ACHN (cell line): ENCODE measurements around the gene KRT32.

Experiments used
- DNase-seq: peaks from one replicate; pipeline ENCODE4 v3.0.0-alpha.2; 2015
- in situ Hi-C: cut with HindIII; loops from 2 replicates; pipeline ENCODE4 v1.10.0; 2017; ENCODE audit warnings: low sequenced_read_pairs, low pct_ligation_motif_present, low pct_unique_long_range_greater_than_20kb

KRT32 gene

GRCh38 chr17:41466988-41467387 lies at the start of gene KRT32:
Gene KRT32, minus strand, starts transcription at chr17:41467386. Its CDS starts 61 bp downstream, at chr17:41467325.
- in situ Hi-C loops, result no loop called here
- no peak for DNase-seq

- no peak for DNase-seq
- in situ Hi-C loops, result no loop called here
These were observed 49.7 kb upstream of the KRT32 start for GRCh38 chr17:41516830-41517283.

- in situ Hi-C loops, result no loop called here
- DNase-seq, result no peak
These were observed 49.1 kb upstream of the KRT32 start for GRCh38 chr17:41516147-41516829.

DNA sequence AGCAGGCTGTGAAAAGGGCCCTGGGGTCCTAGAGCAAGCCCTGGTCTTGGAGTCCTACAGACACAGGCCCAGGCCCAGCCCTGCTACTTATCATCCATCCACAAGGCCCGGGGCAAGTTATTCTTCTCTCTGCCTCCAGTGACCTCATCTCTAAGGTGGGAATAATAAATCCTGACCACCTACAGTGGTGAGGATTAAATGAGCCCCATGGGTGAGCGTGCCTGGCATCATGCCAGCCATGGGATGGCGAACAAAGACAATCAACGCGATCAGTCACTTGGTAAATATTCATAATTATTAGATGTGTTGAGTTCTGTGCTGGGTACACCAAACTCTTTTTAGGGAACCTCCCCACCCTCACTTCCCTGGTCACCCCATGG lies 46.0 kb upstream of the KRT32 start:
- in situ Hi-C loops, result no loop called here
- no peak for DNase-seq

GRCh38 chr17:41512546-41513167 lies 45.5 kb upstream of the KRT32 start:
- no peak for DNase-seq
- in situ Hi-C loops, result no loop called here

DNA sequence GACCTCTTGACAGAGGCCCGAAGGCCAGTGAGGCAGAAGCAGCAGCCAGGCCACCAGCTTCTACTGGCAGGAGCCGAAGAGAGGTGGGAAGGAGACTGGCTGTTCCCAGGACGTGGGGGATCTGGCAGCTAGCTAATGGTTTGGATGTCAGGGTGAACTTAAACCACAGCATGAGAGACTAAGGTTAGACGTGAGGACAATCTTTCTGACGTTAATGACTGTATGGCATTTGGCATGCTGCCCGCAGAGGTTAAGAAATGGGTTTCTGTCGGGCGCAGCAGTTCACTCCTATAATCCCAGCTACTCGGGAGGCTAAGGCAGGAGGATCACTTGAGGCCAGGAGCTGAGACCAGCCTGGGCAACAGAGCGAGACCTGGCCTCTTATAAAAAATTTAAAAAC lies 44.5 kb upstream of the KRT32 start:
- no peak for DNase-seq
- in situ Hi-C loops, result no loop called here

DNA sequence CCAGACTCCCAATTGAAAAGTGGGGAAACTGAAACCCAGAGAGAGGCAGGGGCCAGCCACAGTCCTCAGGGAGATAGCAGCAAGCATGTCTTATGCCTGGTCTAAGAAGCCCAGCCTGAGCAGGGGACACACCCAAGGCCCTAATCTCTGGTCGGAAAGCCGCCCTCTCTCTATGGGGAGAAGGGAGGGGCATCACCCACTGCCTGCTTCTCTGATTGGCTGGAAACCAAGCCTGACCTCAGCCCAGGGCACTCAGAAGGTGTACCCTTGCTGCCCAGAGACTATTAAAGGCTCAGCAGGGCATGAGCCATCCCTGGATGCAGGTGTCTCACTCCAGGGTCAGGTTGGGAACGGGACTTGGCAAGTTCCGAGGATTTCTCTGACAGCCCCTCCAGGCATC lies 43.9 kb upstream of the KRT32 start:
- in situ Hi-C loops, result no loop called here
- no peak for DNase-seq

DNA sequence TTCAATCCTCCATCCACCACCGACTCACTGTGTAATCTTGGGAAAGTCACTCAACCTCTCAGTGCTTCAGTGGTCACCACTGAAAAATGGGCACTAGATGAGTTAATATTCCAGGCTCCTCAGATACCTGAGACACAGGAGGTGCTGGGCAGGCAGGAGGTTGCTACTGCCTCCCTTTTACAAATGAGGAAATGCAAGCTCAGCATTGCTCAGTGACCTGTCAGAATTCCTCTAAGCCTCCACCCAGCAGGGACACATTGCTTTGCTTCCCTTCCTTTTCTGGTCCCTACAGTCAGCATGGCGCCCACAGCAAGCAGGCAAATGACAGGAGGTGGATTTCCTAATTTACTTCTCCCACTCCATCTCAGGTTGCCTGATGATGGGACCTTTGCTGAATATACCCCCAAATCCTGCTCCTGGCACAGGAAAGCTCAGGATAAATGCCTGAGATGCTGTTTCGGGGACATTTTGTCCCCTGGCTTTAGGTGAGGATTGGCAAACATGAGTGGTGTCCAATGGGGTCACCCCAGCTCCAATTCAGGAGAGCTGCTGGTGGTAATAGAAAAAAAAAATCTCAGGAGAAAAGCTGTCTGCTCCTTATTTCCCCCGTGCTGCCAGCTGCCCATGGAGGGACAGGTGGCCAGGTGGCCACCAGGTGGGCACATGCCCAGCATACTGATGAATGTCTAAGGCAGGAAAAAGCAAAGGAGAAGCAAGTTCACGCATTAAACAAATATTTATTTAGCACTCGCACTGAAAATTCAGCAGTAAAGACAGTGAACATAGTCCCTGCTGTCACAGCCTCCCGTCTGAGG lies 43.3 kb upstream of the KRT32 start:
- in situ Hi-C loops, result no loop called here
- no peak for DNase-seq

DNA sequence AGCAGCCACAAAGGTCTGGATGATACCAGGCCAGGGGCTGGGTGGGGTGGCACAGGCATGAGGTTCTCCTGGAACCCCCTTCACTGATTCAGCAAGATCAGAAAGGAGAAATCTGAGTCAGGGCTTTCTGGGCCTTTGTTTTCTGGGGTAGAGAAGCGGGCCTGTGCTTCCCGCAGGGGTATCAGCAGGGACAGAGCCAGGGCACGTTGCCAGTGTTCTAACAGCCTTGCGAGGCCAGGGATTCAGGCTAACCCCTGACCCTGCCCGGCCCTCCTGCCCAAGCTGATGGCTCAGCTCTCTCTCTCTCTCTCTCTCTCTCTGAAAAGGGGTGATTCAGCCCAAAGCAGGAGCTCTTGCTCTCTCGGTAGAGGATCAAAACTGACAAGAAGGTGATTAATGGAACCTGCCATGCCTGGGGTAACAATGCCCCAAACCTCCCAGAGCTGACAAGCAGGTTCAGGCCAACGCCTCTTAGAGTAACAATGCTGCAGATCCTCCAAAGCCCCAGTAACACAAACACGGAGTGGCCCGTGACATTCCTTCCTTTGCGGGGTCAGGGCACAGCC lies 40.2 kb upstream of the KRT32 start:
- no peak for DNase-seq
- in situ Hi-C loops, result no loop called here

GRCh38 chr17:41505809-41506767 lies 38.9 kb upstream of the KRT32 start:
- in situ Hi-C loops, result no loop called here
- no peak for DNase-seq

DNA sequence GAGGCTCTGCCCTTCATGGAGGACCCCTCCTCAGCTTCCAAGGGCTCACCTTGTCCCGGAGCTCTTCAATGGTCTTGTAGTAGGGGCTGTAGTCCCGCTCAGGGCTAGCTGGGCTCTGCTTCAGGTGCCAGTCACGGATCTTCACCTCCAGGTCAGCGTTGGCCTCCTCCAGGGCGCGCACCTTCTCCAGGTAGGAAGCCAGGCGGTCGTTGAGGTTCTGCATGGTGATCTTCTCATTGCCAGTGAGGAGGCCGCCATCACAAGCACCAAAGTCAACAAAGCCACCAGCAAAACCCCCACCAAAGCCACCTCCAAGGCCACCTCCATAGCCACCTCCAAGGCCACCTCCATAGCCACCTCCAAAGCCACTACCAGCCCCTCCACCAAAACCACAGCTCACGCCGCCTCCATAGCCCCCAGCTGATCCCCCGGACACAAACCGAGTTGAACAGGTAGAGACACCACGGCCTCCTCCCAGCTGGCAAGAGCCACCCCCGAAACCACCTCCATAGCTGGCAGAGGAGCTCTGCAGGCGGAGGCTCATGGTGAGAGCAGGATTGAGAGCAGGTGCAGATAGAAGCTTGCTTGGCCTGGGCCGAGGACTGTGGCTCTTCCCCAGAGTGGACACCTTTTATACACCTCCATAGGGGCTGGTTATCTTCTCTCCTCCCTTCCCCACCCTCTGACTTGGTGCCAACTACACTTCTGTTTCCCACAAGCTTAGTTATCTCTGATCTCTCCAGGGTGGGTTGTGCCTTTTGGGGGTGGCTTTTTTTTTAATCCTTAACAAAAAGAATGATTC lies 38.0 kb upstream of the KRT32 start, which contains the start of gene KRT13:
Gene KRT13, minus strand, starts transcription at position 606 of the 802 bp plus-strand sequence. Its CDS starts 62 bp downstream, at position 544.
- in situ Hi-C loops, result no loop called here
- DNase-seq, result no peak

GRCh38 chr17:41504246-41504977 lies 37.2 kb upstream of the KRT32 start:
- in situ Hi-C loops, result no loop called here
- DNase-seq, result no peak

GRCh38 chr17:41503202-41503601 lies 36.0 kb upstream of the KRT32 start:
- no peak for DNase-seq

DNA sequence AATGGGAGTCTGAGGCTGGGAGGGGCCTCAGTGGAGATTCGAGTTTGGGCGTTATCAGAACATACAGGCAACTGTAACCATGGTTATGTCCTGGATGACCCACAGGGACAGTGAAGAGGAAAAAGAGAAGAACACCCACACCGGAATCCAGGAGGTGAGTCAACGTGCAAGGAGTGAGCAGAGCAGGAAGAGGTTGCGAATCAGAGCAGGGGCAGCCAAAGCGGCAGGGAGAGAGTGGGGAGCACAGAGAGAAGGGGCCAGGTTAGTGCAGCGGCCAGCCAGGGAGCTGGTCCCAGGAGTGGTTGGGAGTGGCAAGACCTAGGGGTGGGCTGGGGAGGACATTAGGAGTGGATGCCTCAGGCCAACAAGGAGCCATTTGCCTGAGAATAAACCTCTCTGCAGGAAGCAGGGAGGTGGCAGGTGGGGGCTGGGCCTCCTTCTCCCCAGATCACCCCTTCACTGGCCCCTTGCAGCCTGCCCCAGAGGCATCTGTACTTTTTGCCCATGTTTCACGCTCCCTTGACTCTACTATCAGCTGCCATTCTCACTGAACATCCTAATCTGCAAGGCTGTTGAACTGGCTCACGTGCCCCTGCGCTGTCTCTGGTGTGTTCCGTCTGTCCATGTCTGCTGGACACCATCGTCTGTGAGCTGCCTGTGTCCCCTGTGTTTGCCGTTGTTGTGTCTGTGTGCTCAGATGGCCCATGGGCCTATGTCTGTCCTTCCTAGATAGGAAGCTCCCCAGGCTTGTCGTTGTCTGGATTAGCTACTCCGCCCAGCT lies 33.1 kb upstream of the KRT32 start:
- DNase-seq, result peak; percentile 53
- in situ Hi-C loops, result no loop called here

More at GRCh38 chr17:41503202-41503601, 36.0 kb upstream of the KRT32 start:
- in situ Hi-C loops, result no loop called here

DNA sequence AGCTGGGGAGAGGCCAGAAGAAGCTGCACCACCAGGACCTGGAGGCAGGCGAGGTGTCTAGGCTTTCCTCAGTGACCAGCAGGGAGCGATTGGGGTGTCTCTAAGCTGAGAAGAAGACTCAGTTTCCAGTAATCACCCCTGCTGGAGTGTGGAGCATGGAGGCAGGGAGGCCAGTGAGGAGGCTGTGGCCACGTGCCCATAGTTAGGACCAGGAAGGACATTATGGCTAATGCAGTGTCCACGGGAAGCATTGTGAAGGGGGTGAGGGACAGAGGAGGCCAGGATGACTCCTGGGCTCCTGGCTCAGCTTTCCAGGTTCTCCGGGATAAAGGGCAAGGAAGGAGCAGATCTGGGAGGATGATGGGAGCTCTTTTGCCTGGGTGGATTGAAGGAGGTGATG lies 32.5 kb upstream of the KRT32 start:
- in situ Hi-C loops, result no loop called here
- DNase-seq, result no peak

GRCh38 chr17:41498276-41498675 lies 31.1 kb upstream of the KRT32 start:
- no peak for DNase-seq
- in situ Hi-C loops, result no loop called here
